ENCODE results near the gene IGF1R.

Gene IGF1R

GRCh38 chr15:98689431-98689861 lies 41.1 kb downstream of the IGF1R start:
- peaks cover 8% of the 10 kb centered on the region; the same call in 1 of the 2 replicates for H4K20me1 ChIP-seq (ENCODE audit: low read depth, low read length)
- no peak overlapping the region for H3K9ac ChIP-seq (ENCODE audit: low read length)

GRCh38 chr15:98690272-98690950 lies 42.1 kb downstream of the IGF1R start:
- no peaks in the 10 kb centered on the region for H3K27me3 ChIP-seq (ENCODE audit: low read length)
- no peak overlapping the region for H3K4me3 ChIP-seq (ENCODE audit: insufficient read depth, low read length, poor library complexity, severe bottlenecking)
- H2AFZ ChIP-seq (ENCODE audit: low read depth, low read length, severe bottlenecking): no peak overlapping the region
- no peak for TF ChIP-seq CTCF (IDR thresholded peaks at IDR 0.05; ENCODE audit: insufficient read depth, low read length, poor library complexity, severe bottlenecking)
- TF ChIP-seq EZH2phosphoT487 (conservative IDR thresholded peaks at IDR 0.05; ENCODE audit: low read length): no peak
- no peaks in the 10 kb centered on the region for H3K79me2 ChIP-seq (ENCODE audit: insufficient read depth, low read length)
- no peak overlapping the region for H3K9ac ChIP-seq (ENCODE audit: low read length)
- no peaks in the 10 kb centered on the region for H3K9me3 ChIP-seq (ENCODE audit: insufficient read depth, low read length)
- peaks cover 9% of the 10 kb centered on the region; the same call in 1 of the 2 replicates for H4K20me1 ChIP-seq (ENCODE audit: low read depth, low read length)
- no peak overlapping the region for H3K4me2 ChIP-seq (ENCODE audit: low read depth, low read length, poor library complexity, severe bottlenecking)
- no peak overlapping the region for H3K27ac ChIP-seq (ENCODE audit: low read depth, low read length)
- no peaks in the 10 kb centered on the region for H3K36me3 ChIP-seq (ENCODE audit: low read length)
- H3K9me2 ChIP-seq (replicated peaks; ENCODE audit: insufficient read depth, low read length): no peaks in the 10 kb centered on the region
- H3F3A ChIP-seq (ENCODE audit: insufficient read depth): no peaks in the 10 kb centered on the region

More at GRCh38 chr15:98689431-98689861, 41.1 kb downstream of the IGF1R start:
- no peak overlapping the region for H3K4me3 ChIP-seq (ENCODE audit: insufficient read depth, low read length, poor library complexity, severe bottlenecking)
- H3K27me3 ChIP-seq (ENCODE audit: low read length): no peaks in the 10 kb centered on the region
- H2AFZ ChIP-seq (ENCODE audit: low read depth, low read length, severe bottlenecking): no peak overlapping the region
- no peak for TF ChIP-seq CTCF (IDR thresholded peaks at IDR 0.05; ENCODE audit: insufficient read depth, low read length, poor library complexity, severe bottlenecking)
- no peak for TF ChIP-seq EZH2phosphoT487 (conservative IDR thresholded peaks at IDR 0.05; ENCODE audit: low read length)
- no peak overlapping the region for H3K27ac ChIP-seq (ENCODE audit: low read depth, low read length)
- no peaks in the 10 kb centered on the region for H3K9me2 ChIP-seq (replicated peaks; ENCODE audit: insufficient read depth, low read length)
- H3K36me3 ChIP-seq (ENCODE audit: low read length): no peaks in the 10 kb centered on the region
- H3K9me3 ChIP-seq (ENCODE audit: insufficient read depth, low read length): no peaks in the 10 kb centered on the region
- no peaks in the 10 kb centered on the region for H3F3A ChIP-seq (ENCODE audit: insufficient read depth)
- H3K79me2 ChIP-seq (ENCODE audit: insufficient read depth, low read length): no peaks in the 10 kb centered on the region
- H3K4me2 ChIP-seq (ENCODE audit: low read depth, low read length, poor library complexity, severe bottlenecking): no peak overlapping the region

- no peaks in the 10 kb centered on the region for H3K79me2 ChIP-seq (ENCODE audit: insufficient read depth, low read length)
- H3K27ac ChIP-seq (ENCODE audit: low read depth, low read length): no peak overlapping the region
- no peaks in the 10 kb centered on the region for H3K9me2 ChIP-seq (replicated peaks; ENCODE audit: insufficient read depth, low read length)
- TF ChIP-seq EZH2phosphoT487 (conservative IDR thresholded peaks at IDR 0.05; ENCODE audit: low read length) (no peak), CTCF (IDR thresholded peaks at IDR 0.05; ENCODE audit: insufficient read depth, low read length, poor library complexity, severe bottlenecking) (no peak)
- no peak overlapping the region for H3K4me2 ChIP-seq (ENCODE audit: low read depth, low read length, poor library complexity, severe bottlenecking)
- H3K9me3 ChIP-seq (ENCODE audit: insufficient read depth, low read length): no peaks in the 10 kb centered on the region
- peaks cover 19% of the 10 kb centered on the region; the same call in 1 of the 2 replicates for H4K20me1 ChIP-seq (ENCODE audit: low read depth, low read length)
- H3K4me3 ChIP-seq (ENCODE audit: insufficient read depth, low read length, poor library complexity, severe bottlenecking): no peak overlapping the region
- no peaks in the 10 kb centered on the region for H3K36me3 ChIP-seq (ENCODE audit: low read length)
- H2AFZ ChIP-seq (ENCODE audit: low read depth, low read length, severe bottlenecking): no peak overlapping the region
- H3F3A ChIP-seq (ENCODE audit: insufficient read depth): no peaks in the 10 kb centered on the region
- no peak overlapping the region for H3K9ac ChIP-seq (ENCODE audit: low read length)
- no peaks in the 10 kb centered on the region for H3K27me3 ChIP-seq (ENCODE audit: low read length)
Observed at GRCh38 chr15:98692213-98692612, 43.9 kb downstream of the IGF1R start.
